T47D (cell line): ENCODE results near the gene LASP1.
"Not testable (repeated sequence)": the region's sequence is repeated elsewhere in the genome, so short reads cannot be mapped to it uniquely, and the experiment has no call there.

Experiments
- DNase-seq, 2 experiments: peaks; one replicate each; pipeline versions ENCODE4 v3.0.0 to v3.0.0-alpha.2; 2011 to 2012; ENCODE audit warnings: low read depth in 1 of 2, low spot score in 1 of 2
- JUND ChIP-seq: IDR thresholded peaks from 2 replicates; pipeline ENCODE4 v1.6.1; 2012; ENCODE audit warnings: low read depth
- in situ Hi-C: cut with HindIII; loops from 2 replicates; pipeline ENCODE4 v1.10.0; 2016; ENCODE audit warnings: low sequenced_read_pairs, low pct_unique_long_range_greater_than_20kb

LASP1 gene

GRCh38 chr17:38911081-38911730 lies 41.3 kb downstream of the LASP1 start:
- in situ Hi-C loops = no loop called here
- no peak for TF ChIP-seq JUND
- DNase-seq = no peak

- in situ Hi-C loops, DNase-seq: not testable (repeated sequence)
Measured at GRCh38 chr17:38911731-38912081, 41.8 kb downstream of the LASP1 start.

GRCh38 chr17:38912221-38912813 lies 42.5 kb downstream of the LASP1 start:
- in situ Hi-C loops = no loop called here
- no peak for DNase-seq
- no peak for TF ChIP-seq JUND

GRCh38 chr17:38914741-38915638 lies 45.1 kb downstream of the LASP1 start:
- DNase-seq = no peak
- in situ Hi-C loops = no loop called here
- no peak for TF ChIP-seq JUND

- in situ Hi-C loops = no loop called here
- peak in 1 of 2 experiments; percentile 32 for DNase-seq
- no peak for TF ChIP-seq JUND
Measured at GRCh38 chr17:38915639-38915995, 45.8 kb downstream of the LASP1 start.

GRCh38 chr17:38916771-38917170 lies 46.9 kb downstream of the LASP1 start:
- in situ Hi-C loops = no loop called here
- no peak for DNase-seq
- TF ChIP-seq JUND = no peak

- DNase-seq = peak in 1 of 2 experiments; percentile 48
- no peak for TF ChIP-seq JUND
- in situ Hi-C loops = no loop called here
Measured at GRCh38 chr17:38917259-38917658, 47.4 kb downstream of the LASP1 start.

- no peak for TF ChIP-seq JUND
- no peak for DNase-seq
- in situ Hi-C loops = no loop called here
Measured at GRCh38 chr17:38918129-38918913, 48.5 kb downstream of the LASP1 start.

GRCh38 chr17:38918916-38919315 lies 49.1 kb downstream of the LASP1 start:
- no peak for DNase-seq
- TF ChIP-seq JUND = no peak
- in situ Hi-C loops = no loop called here

- no peak for TF ChIP-seq JUND
- in situ Hi-C loops = no loop called here
- DNase-seq = no peak
Measured at GRCh38 chr17:38919316-38920078, 49.6 kb downstream of the LASP1 start.

- in situ Hi-C loops = no loop called here
- no peak for TF ChIP-seq JUND
- DNase-seq = no peak
Measured at GRCh38 chr17:38920374-38921291, 50.8 kb downstream of the LASP1 start.
